CD4-positive, alpha-beta T cell (primary cell): ENCODE results near the gene TOB2. TPM values are rescaled to one million over a fixed set of nuclear protein-coding genes. Genes with fewer than 3 reads are reported as not detected.

Source experiments
- ATAC-seq: fragments of 200-7000 bp; cut with Tn5 transposase; one replicate; pipeline ENCODE4 v1.10.0; 2022; ENCODE audit warnings: mild to moderate bottlenecking; ENCODE audit not compliant: poor library complexity
- CTCF ChIA-PET: fragments of 350-600 bp; sonication (Branson Sonifier 250); formaldehyde crosslinking; loops from one replicate; lab custom pipeline; 2021; ENCODE audit warnings: antibody characterized with exemption, inconsistent platforms; lab: Charles Lee
- POLR2A ChIA-PET: fragments of 350-600 bp; sonication (Branson Sonifier 250); formaldehyde crosslinking; loops from one replicate; lab custom pipeline; 2021; ENCODE audit warnings: antibody characterized with exemption, inconsistent platforms; lab: Charles Lee
- DNase-seq, 14 experiments: peaks; one replicate each; pipeline ENCODE4 v3.0.0-alpha.2; 2013 to 2020; ENCODE audit warnings: mixed read lengths in 2 of 14
- H3K27ac ChIP-seq, 2 donors: one replicate each; pipeline versions ENCODE4 v1.5.1 to v1.7.0; 2013; ENCODE audit warnings: low read length in 2 of 2, low read depth in 1 of 2, mild to moderate bottlenecking in 1 of 2
- H3K27me3 ChIP-seq, 2 experiments: 1 replicate in 1 of 2; 2 replicates in 1 of 2; pipeline versions ENCODE4 v1.6.1 to v1.7.0; 2013; ENCODE audit warnings: low read length in 2 of 2, control low read depth in 1 of 2, mild to moderate bottlenecking in 1 of 2, moderate library complexity in 1 of 2; ENCODE audit not compliant: insufficient read depth in 2 of 2, control insufficient read depth in 1 of 2
- H3K36me3 ChIP-seq: one replicate; pipeline ENCODE4 v1.6.1; 2013; ENCODE audit warnings: low read length, control low read depth; ENCODE audit not compliant: insufficient read depth
- H3K4me1 ChIP-seq: one replicate; pipeline ENCODE4 v1.6.1; 2013; ENCODE audit warnings: low read length, control low read depth; ENCODE audit not compliant: insufficient read depth
- H3K4me3 ChIP-seq: one replicate; pipeline ENCODE4 v1.5.1; 2013; ENCODE audit warnings: mild to moderate bottlenecking, low read length, moderate library complexity
- H3K9me3 ChIP-seq, 2 experiments: 1 replicate in 1 of 2; 2 replicates in 1 of 2; pipeline versions ENCODE4 v1.6.1 to v1.7.0; 2013; ENCODE audit warnings: low read length in 2 of 2, mild to moderate bottlenecking in 2 of 2, control low read depth in 1 of 2, moderate library complexity in 1 of 2; ENCODE audit not compliant: control insufficient read depth in 1 of 2, insufficient read depth in 1 of 2
- H3K27ac Mint-ChIP-seq: one replicate; pipeline ENCODE4 v1.8.0; 2020; ENCODE audit warnings: mixed read lengths
- H3K27me3 Mint-ChIP-seq: one replicate; pipeline ENCODE4 v1.8.0; 2021; ENCODE audit warnings: mixed read lengths
- H3K36me3 Mint-ChIP-seq: one replicate; pipeline ENCODE4 v1.8.0; 2021; ENCODE audit warnings: low read depth, mixed read lengths
- H3K4me1 Mint-ChIP-seq: one replicate; pipeline ENCODE4 v1.8.0; 2021; ENCODE audit warnings: low read depth, mixed read lengths
- H3K4me3 Mint-ChIP-seq: one replicate; pipeline ENCODE4 v1.8.0; 2020; ENCODE audit warnings: mild to moderate bottlenecking, mixed read lengths
- H3K9me3 Mint-ChIP-seq: one replicate; pipeline ENCODE4 v1.8.0; 2020; ENCODE audit warnings: mixed read lengths
- CTCF ChIP-seq: fragments of 200-600 bp; IDR thresholded peaks from one replicate; pipeline ENCODE4 v1.8.0; 2022; ENCODE audit warnings: antibody characterized with exemption, mild to moderate bottlenecking
- intact Hi-C, 2 experiments: fragments of 100-400 bp; cut with DNase I in 1 of 2; cut with micrococcal nuclease in 1 of 2; formaldehyde crosslinking; loops; one replicate each; pipeline versions ENCODE4 v1.15.1 to v1.9.0; 2023 to 2025; cut with DNase I, micrococcal nuclease
- polyA plus RNA-seq, 2 donors: library from polyadenylated mRNA; unstranded; fragments of 120-200 nt; gene quantifications; one replicate each; pipeline ENCODE4 v1.2.1, GENCODE V29; 2013
- total RNA-seq, 174 experiments: library from RNA in 2 of 174; stranded (reverse) in 2 of 174; gene quantifications; one replicate each; pipeline ENCODE4 v1.2.3 and lab custom pipeline; 2021 to 2026

The TOB2 gene
- total RNA-seq (10 to 100 TPM; 21.0 to 26.7 TPM), total RNA-seq (lab: John Stamatoyannopoulos, UW) (21.8 to 176 (median 58.9) reads per million in 172 experiments)
- 24.5 TPM for polyA plus RNA-seq (2013, experiment 1 of 2)
- polyA plus RNA-seq (2013, experiment 2 of 2) = 26.0 TPM

- ChIA-PET POLR2A (interaction anchor here (0.6 to 10.6 kb wide), 21 partner anchors 10 to 983 kb away, joined by 3 to 234 read pairs (median 6); partner anchors contain the start of genes ACO2, DESI1, PHF5A and PMM1), CTCF (interaction anchor here (1.4 to 1.9 kb wide), 3 partner anchors 22 to 80 kb away, joined by 5 to 7 read pairs (median 5); partner anchors contain the start of genes ACO2 and PHF5A)
- ATAC-seq (peak; percentile 56), DNase-seq (peak; percentile 90 to 97 (median 94))
- H3K27ac ChIP-seq = peak within 1 kb of the TSS; percentile 97 to 98
- peaks cover 50% of the 10 kb centered on the region for H3K4me1 ChIP-seq
- intact Hi-C loops = loop anchor here (1.0 to 10.0 kb wide), 6 partner anchors 22 to 175 kb away; partner anchors contain the start of genes RANGAP1 (in 2 of the 2), TEF (in 2 of the 2), ACO2 (in 1 of the 2) and DESI1 (in 1 of the 2)
- Mint-ChIP-seq H3K36me3 (peaks cover 41% of the 10 kb centered on the region), H3K27ac (peak within 1 kb of the TSS; percentile 95), H3K4me3 (peak within 1 kb of the TSS; percentile 90), H3K4me1 (peaks cover 42% of the 10 kb centered on the region), H3K27me3 (no peaks in the 10 kb centered on the region), H3K9me3 (no peaks in the 10 kb centered on the region)
- H3K27me3 ChIP-seq = no peaks in the 10 kb centered on the region
- H3K36me3 ChIP-seq = peaks cover 7% of the 10 kb centered on the region
- no peak for TF ChIP-seq CTCF
- H3K9me3 ChIP-seq = no peaks in the 10 kb centered on the region
- peak within 1 kb of the TSS; percentile 98 for H3K4me3 ChIP-seq
These were observed at the start of gene TOB2 for GRCh38 chr22:41446639-41447434. Gene TOB2, minus strand, starts transcription at chr22:41446801. Its CDS starts 9,456 bp downstream, at chr22:41437345.

- POLR2A ChIA-PET = no interaction called here
These were observed 44.9 kb upstream of the TOB2 start for GRCh38 chr22:41491374-41492100.

More at GRCh38 chr22:41491374-41492100, 44.9 kb upstream of the TOB2 start:
- Histone ChIP-seq H3K4me3 (no peak overlapping the region), H3K27me3 (no peaks in the 10 kb centered on the region), H3K4me1 (no peaks in the 10 kb centered on the region), H3K9me3 (no peaks in the 10 kb centered on the region), H3K36me3 (peaks cover 5% of the 10 kb centered on the region), H3K27ac (no peak overlapping the region)
- ATAC-seq = no peak
- Mint-ChIP-seq H3K27ac (no peak overlapping the region), H3K36me3 (peaks cover 13% of the 10 kb centered on the region), H3K9me3 (no peaks in the 10 kb centered on the region), H3K4me3 (no peak overlapping the region), H3K4me1 (peaks cover 18% of the 10 kb centered on the region), H3K27me3 (no peaks in the 10 kb centered on the region)
- CTCF ChIA-PET = interaction anchor here (1.0 to 1.2 kb wide), 2 partner anchors 35 to 88 kb away, joined by 3 read pairs; no protein-coding TSS in a partner anchor
- TF ChIP-seq CTCF = no peak
- DNase-seq = no peak
- intact Hi-C loops = no loop called here
